ENCODE data around the gene TMEM158.

TMEM158 gene

GRCh38 chr3:45218578-45219390, 7.3 kb downstream of the TMEM158 start:
- CTCF ChIA-PET: interaction anchor here (1.2 kb wide), 1 partner anchor 8 kb away, joined by 4 read pairs; no protein-coding TSS in a partner anchor
- POLR2A ChIA-PET: no interaction called here
- TF ChIP-seq L3MBTL2 (conservative IDR thresholded peaks at IDR 0.05) (no peak), SP1 (IDR thresholded peaks at IDR 0.05) (no peak), PKNOX1 (IDR thresholded peaks at IDR 0.05) (no peak), ZNF384 (IDR thresholded peaks at IDR 0.05) (no peak), FOXK2 (IDR thresholded peaks at IDR 0.05) (no peak), HDGF (IDR thresholded peaks at IDR 0.05; ENCODE audit: borderline replicate concordance) (no peak), BHLHE40 (IDR thresholded peaks at IDR 0.05; ENCODE audit: borderline replicate concordance) (no peak), SUZ12 (IDR thresholded peaks at IDR 0.05) (no peak), ARNT (IDR thresholded peaks at IDR 0.05) (no peak), NFRKB (IDR thresholded peaks at IDR 0.05) (no peak), TARDBP (IDR thresholded peaks at IDR 0.05) (no peak), LEF1 (IDR thresholded peaks at IDR 0.05; ENCODE audit: borderline replicate concordance) (no peak), FOXA1 (IDR thresholded peaks at IDR 0.05) (no peak), CTBP1 (IDR thresholded peaks at IDR 0.05; ENCODE audit: borderline replicate concordance) (no peak), ELF4 (IDR thresholded peaks at IDR 0.05) (no peak), FOXM1 (IDR thresholded peaks at IDR 0.05; ENCODE audit: borderline replicate concordance) (no peak)
- DNase-seq (ENCODE audit: extremely low spot score): no peak

GRCh38 chr3:45216021-45216609, 10.0 kb downstream of the TMEM158 start:
- CTCF ChIA-PET: interaction anchor here (0.6 kb wide), 1 partner anchor 711 kb away, joined by 3 read pairs; no protein-coding TSS in a partner anchor
- DNase-seq (ENCODE audit: extremely low spot score): no peak
- no peak for TF ChIP-seq NFRKB (IDR thresholded peaks at IDR 0.05)
- no peak for TF ChIP-seq FOXM1 (IDR thresholded peaks at IDR 0.05; ENCODE audit: borderline replicate concordance)
- no peak for TF ChIP-seq TARDBP (IDR thresholded peaks at IDR 0.05)
- TF ChIP-seq CTBP1 (IDR thresholded peaks at IDR 0.05; ENCODE audit: borderline replicate concordance): no peak
- no peak for TF ChIP-seq BHLHE40 (IDR thresholded peaks at IDR 0.05; ENCODE audit: borderline replicate concordance)
- TF ChIP-seq L3MBTL2 (conservative IDR thresholded peaks at IDR 0.05): no peak
- no peak for TF ChIP-seq FOXA1 (IDR thresholded peaks at IDR 0.05)
- TF ChIP-seq HDGF (IDR thresholded peaks at IDR 0.05; ENCODE audit: borderline replicate concordance): no peak
- TF ChIP-seq SUZ12 (IDR thresholded peaks at IDR 0.05): no peak
- TF ChIP-seq ZNF384 (IDR thresholded peaks at IDR 0.05): no peak
- TF ChIP-seq SP1 (IDR thresholded peaks at IDR 0.05): no peak
- TF ChIP-seq ELF4 (IDR thresholded peaks at IDR 0.05): no peak
- TF ChIP-seq PKNOX1 (IDR thresholded peaks at IDR 0.05): no peak
- no peak for TF ChIP-seq FOXK2 (IDR thresholded peaks at IDR 0.05)
- no peak for TF ChIP-seq ARNT (IDR thresholded peaks at IDR 0.05)
- no peak for TF ChIP-seq LEF1 (IDR thresholded peaks at IDR 0.05; ENCODE audit: borderline replicate concordance)
- POLR2A ChIA-PET: no interaction called here

GRCh38 chr3:45215466-45215865, 10.6 kb downstream of the TMEM158 start:
- ChIA-PET POLR2A (no interaction called here), CTCF (interaction anchor here (0.6 kb wide), 1 partner anchor 711 kb away, joined by 3 read pairs; no protein-coding TSS in a partner anchor)
- TF ChIP-seq SUZ12 (IDR thresholded peaks at IDR 0.05) (no peak), PKNOX1 (IDR thresholded peaks at IDR 0.05) (no peak), TARDBP (IDR thresholded peaks at IDR 0.05) (no peak), ZNF384 (IDR thresholded peaks at IDR 0.05) (no peak), ELF4 (IDR thresholded peaks at IDR 0.05) (no peak)
- no peak for DNase-seq (ENCODE audit: extremely low spot score)

- POLR2A ChIA-PET: no interaction called here
- DNase-seq (ENCODE audit: extremely low spot score): no peak
- CTCF ChIA-PET: interaction anchor here (0.7 kb wide), 1 partner anchor 293 kb away, joined by 3 read pairs; no protein-coding TSS in a partner anchor
- no peak for TF ChIP-seq L3MBTL2 (conservative IDR thresholded peaks at IDR 0.05)
- TF ChIP-seq FOXK2 (IDR thresholded peaks at IDR 0.05): no peak
- TF ChIP-seq HDGF (IDR thresholded peaks at IDR 0.05; ENCODE audit: borderline replicate concordance): no peak
- TF ChIP-seq NFRKB (IDR thresholded peaks at IDR 0.05): no peak
- no peak for TF ChIP-seq SP1 (IDR thresholded peaks at IDR 0.05)
- no peak for TF ChIP-seq ELF4 (IDR thresholded peaks at IDR 0.05)
- no peak for TF ChIP-seq CTBP1 (IDR thresholded peaks at IDR 0.05; ENCODE audit: borderline replicate concordance)
- no peak for TF ChIP-seq LEF1 (IDR thresholded peaks at IDR 0.05; ENCODE audit: borderline replicate concordance)
- TF ChIP-seq PKNOX1 (IDR thresholded peaks at IDR 0.05): no peak
Observed at GRCh38 chr3:45214061-45214680, 11.9 kb downstream of the TMEM158 start.

GRCh38 chr3:45212095-45212468, 14.0 kb downstream of the TMEM158 start:
- no peak for TF ChIP-seq CTBP1 (IDR thresholded peaks at IDR 0.05; ENCODE audit: borderline replicate concordance)
- TF ChIP-seq LEF1 (IDR thresholded peaks at IDR 0.05; ENCODE audit: borderline replicate concordance): no peak
- no peak for TF ChIP-seq ARNT (IDR thresholded peaks at IDR 0.05)
- no peak for TF ChIP-seq ELF4 (IDR thresholded peaks at IDR 0.05)
- TF ChIP-seq TARDBP (IDR thresholded peaks at IDR 0.05): no peak
- no peak for TF ChIP-seq ZNF384 (IDR thresholded peaks at IDR 0.05)
- TF ChIP-seq L3MBTL2 (conservative IDR thresholded peaks at IDR 0.05): no peak
- TF ChIP-seq FOXA1 (IDR thresholded peaks at IDR 0.05): no peak
- no peak for TF ChIP-seq SP1 (IDR thresholded peaks at IDR 0.05)
- no peak for TF ChIP-seq SUZ12 (IDR thresholded peaks at IDR 0.05)
- no peak for DNase-seq (ENCODE audit: extremely low spot score)
- POLR2A ChIA-PET: no interaction called here
- CTCF ChIA-PET: interaction anchor here (4.7 kb wide), 1 partner anchor 169 kb away, joined by 52 read pairs; no protein-coding TSS in a partner anchor

Data from HEK293T (cell line).